PC-3 (cell line): ENCODE results near the gene DHX16.

Experiments used
- CTCF ChIP-seq: fragments of 300-600 bp; sonication (generic); conservative IDR thresholded peaks from 2 replicates; pipeline ENCODE4 v1.5.1; 2017; ENCODE audit warnings: antibody characterized with exemption, low read depth, mild to moderate bottlenecking, low read length
- EZH2 ChIP-seq: fragments of 300-600 bp; sonication (generic); IDR thresholded peaks from one replicate; pipeline ENCODE4 v1.6.1; 2017; ENCODE audit warnings: antibody characterized with exemption, mild to moderate bottlenecking, low read length; ENCODE audit not compliant: unreplicated experiment
- EZH2phosphoT487 ChIP-seq: fragments of 300-600 bp; sonication (generic); IDR thresholded peaks from 2 replicates; pipeline ENCODE4 v1.6.1; 2018; ENCODE audit warnings: mild to moderate bottlenecking, antibody characterized with exemption, low read length, borderline replicate concordance

- TF ChIP-seq CTCF (no peak), EZH2 (no peak), EZH2phosphoT487 (no peak)
Measured at GRCh38 chr6:30635834-30636233, 37.0 kb downstream of the DHX16 start.
